Upper lobe of left lung (tissue), 6 donors: ENCODE results near the gene SLC38A3. TPM values are rescaled to one million over a fixed set of nuclear protein-coding genes. Genes with fewer than 3 reads are reported as not detected.
A peak's percentile ranks its signal among the peaks of the same experiment; 100 is the strongest.

Experiments
- ATAC-seq, 2 donors: fragments of 200-7000 bp; cut with Tn5 transposase; one replicate each; pipeline ENCODE4 v1.9.1; 2022; ENCODE audit warnings: mild to moderate bottlenecking in 2 of 2, moderate library complexity in 2 of 2; ENCODE audit not compliant: low FRiP score in 2 of 2
- DNase-seq, 2 donors: peaks; one replicate each; pipeline ENCODE4 v3.0.0-alpha.2; 2019 to 2020
- H3K27ac ChIP-seq, 4 donors: fragments of 200-600 bp; sonication (generic); one replicate each; pipeline ENCODE4 v1.5.1; 2016 to 2019
- H3K27me3 ChIP-seq, 4 donors: fragments of 200-600 bp; sonication (generic); one replicate each; pipeline ENCODE4 v1.5.1; 2017 to 2019
- H3K36me3 ChIP-seq, 4 donors: fragments of 200-600 bp; sonication (generic); one replicate each; pipeline ENCODE4 v1.5.1; 2016 to 2019
- H3K4me1 ChIP-seq, 4 donors: fragments of 200-600 bp; sonication (generic); one replicate each; pipeline ENCODE4 v1.5.1; 2018 to 2019
- H3K4me3 ChIP-seq, 4 donors: fragments of 200-600 bp; sonication (generic); one replicate each; pipeline ENCODE4 v1.5.1; 2017 to 2019; ENCODE audit warnings: mild to moderate bottlenecking in 2 of 4, moderate library complexity in 1 of 4
- H3K9me3 ChIP-seq, 4 donors: fragments of 200-600 bp; sonication (generic); one replicate each; pipeline ENCODE4 v1.5.1; 2018 to 2019
- EP300 ChIP-seq, 4 donors: sonication (generic); formaldehyde crosslinking; IDR thresholded peaks; one replicate each; pipeline ENCODE4 v1.5.1; 2017; ENCODE audit warnings: antibody characterized with exemption in 4 of 4, control low read depth in 2 of 4
- POLR2A ChIP-seq, 4 donors: fragments of 450-650 bp; IDR thresholded peaks; one replicate each; pipeline ENCODE4 v1.5.1; 2016 to 2017; ENCODE audit warnings: antibody characterized with exemption in 4 of 4, mild to moderate bottlenecking in 2 of 4
- POLR2AphosphoS5 ChIP-seq, 2 donors: sonication (generic); formaldehyde crosslinking; IDR thresholded peaks; one replicate each; pipeline ENCODE4 v1.5.1; 2017; ENCODE audit warnings: antibody characterized with exemption in 2 of 2
- WGBS, 2 donors: methylation state at CpG; one replicate each; pipeline ENCODE4 v1.1.5; 2017 to 2018; 5-methylcytosine and 5-hydroxymethylcytosine counted together
- total RNA-seq, 6 donors: library from RNA; depleted of rRNA in 4 of 6; stranded (reverse); fragments of >200 nt in 4 of 6; gene quantifications; one replicate each; pipeline versions ENCODE4 v1.1.0 to v1.2.1, GENCODE V29; 2016 to 2021
- TF ChIP-seq, protein P1 (sequence below), 6 experiments: fragments of 450-650 bp in 4 of 6; fragments of 200-600 bp in 2 of 6; sonication (generic) in 2 of 6; IDR thresholded peaks; one replicate each; pipeline ENCODE4 v1.5.1; 2016 to 2019; ENCODE audit warnings: antibody characterized with exemption in 6 of 6
- donor health status: DM: no; HTN: no; CAD: no; lungs with moderate emphysema.
- donor health status: DM: no; HTN: yes; CAD: no; lungs with severe emphysema.

Gene SLC38A3
- total RNA-seq, 6 donors from 2014 or later = 0.15 to 0.17 TPM; not detected in 4

GRCh38 chr3:50162034-50162883 is 42.8 kb upstream of the SLC38A3 start:
- Histone ChIP-seq H3K27ac (peak overlapping the region; percentile 74 to 95 (median 84)), H3K36me3 (no peaks in the 10 kb centered on the region), H3K9me3 (no peaks in the 10 kb centered on the region), H3K27me3 (no peaks in the 10 kb centered on the region), H3K4me1 (peaks cover 73 to 99% (median 89%) of the 10 kb centered on the region in 4 donors), H3K4me3 (no peak overlapping the region)
- DNase-seq = no peak
- WGBS, 2 donors = 44 to 56% methylated on average over 4 to 5 of the region's 5 CpGs
- TF ChIP-seq POLR2AphosphoS5 (IDR thresholded peaks at IDR 0.05) (peak in 1 of 2 donors; percentile 54), EP300 (IDR thresholded peaks at IDR 0.05) (peak in 1 of 4 donors; percentile 41)
- TF ChIP-seq, protein P1, sequence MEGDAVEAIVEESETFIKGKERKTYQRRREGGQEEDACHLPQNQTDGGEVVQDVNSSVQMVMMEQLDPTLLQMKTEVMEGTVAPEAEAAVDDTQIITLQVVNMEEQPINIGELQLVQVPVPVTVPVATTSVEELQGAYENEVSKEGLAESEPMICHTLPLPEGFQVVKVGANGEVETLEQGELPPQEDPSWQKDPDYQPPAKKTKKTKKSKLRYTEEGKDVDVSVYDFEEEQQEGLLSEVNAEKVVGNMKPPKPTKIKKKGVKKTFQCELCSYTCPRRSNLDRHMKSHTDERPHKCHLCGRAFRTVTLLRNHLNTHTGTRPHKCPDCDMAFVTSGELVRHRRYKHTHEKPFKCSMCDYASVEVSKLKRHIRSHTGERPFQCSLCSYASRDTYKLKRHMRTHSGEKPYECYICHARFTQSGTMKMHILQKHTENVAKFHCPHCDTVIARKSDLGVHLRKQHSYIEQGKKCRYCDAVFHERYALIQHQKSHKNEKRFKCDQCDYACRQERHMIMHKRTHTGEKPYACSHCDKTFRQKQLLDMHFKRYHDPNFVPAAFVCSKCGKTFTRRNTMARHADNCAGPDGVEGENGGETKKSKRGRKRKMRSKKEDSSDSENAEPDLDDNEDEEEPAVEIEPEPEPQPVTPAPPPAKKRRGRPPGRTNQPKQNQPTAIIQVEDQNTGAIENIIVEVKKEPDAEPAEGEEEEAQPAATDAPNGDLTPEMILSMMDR (IDR thresholded peaks at IDR 0.05) = no peak
- no peak for ATAC-seq

GRCh38 chr3:50163572-50164455 is 41.3 kb upstream of the SLC38A3 start:
- 36 to 54% methylated on average over 5 to 8 of the region's 8 CpGs for WGBS, 2 donors
- DNase-seq (peak in 1 of 2 donors; percentile 59), ATAC-seq (no peak)
- Histone ChIP-seq H3K27me3 (no peaks in the 10 kb centered on the region), H3K4me1 (peaks cover 81 to 100% (median 94%) of the 10 kb centered on the region in 4 donors), H3K27ac (peak overlapping the region; percentile 74 to 95 (median 84)), H3K9me3 (no peaks in the 10 kb centered on the region), H3K4me3 (no peak overlapping the region), H3K36me3 (no peaks in the 10 kb centered on the region)
- peak in 1 of 2 donors; percentile 36 for TF ChIP-seq POLR2AphosphoS5 (IDR thresholded peaks at IDR 0.05)
- TF ChIP-seq, protein P1 (IDR thresholded peaks at IDR 0.05) = no peak

DNA sequence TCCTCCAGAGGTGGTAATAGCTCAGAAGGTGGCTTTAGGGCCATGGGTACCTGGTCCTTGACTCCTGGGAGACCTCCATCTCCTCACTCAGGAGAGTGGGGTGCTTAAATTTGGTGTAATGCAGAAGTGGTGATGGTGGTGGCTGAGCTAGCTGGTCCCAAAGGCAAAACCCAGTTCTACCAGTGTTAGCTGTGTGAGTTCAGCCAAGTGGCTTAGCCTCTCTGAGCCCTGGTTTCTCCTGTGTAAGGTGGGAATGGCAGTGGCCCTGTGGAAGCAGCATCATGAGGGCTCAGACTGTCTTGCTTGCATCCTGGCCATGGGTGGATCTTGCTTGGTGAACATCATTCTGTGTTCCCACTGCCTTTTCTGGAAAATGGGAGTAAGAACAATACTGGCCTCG is 40.6 kb upstream of the SLC38A3 start:
- no peaks in the 10 kb centered on the region for H3K27me3 ChIP-seq
- H3K27ac ChIP-seq = peak overlapping the region; percentile 74 to 95 (median 84)
- 36 to 75% methylated on average over 1 of the region's 1 CpG for WGBS, 2 donors
- no peak for TF ChIP-seq POLR2A (IDR thresholded peaks at IDR 0.05)
- TF ChIP-seq, protein P1 (IDR thresholded peaks at IDR 0.05) = no peak
- TF ChIP-seq POLR2AphosphoS5 (IDR thresholded peaks at IDR 0.05) = no peak
- TF ChIP-seq EP300 (IDR thresholded peaks at IDR 0.05) = no peak
- peaks cover 81 to 100% (median 93%) of the 10 kb centered on the region in 4 donors for H3K4me1 ChIP-seq
- H3K4me3 ChIP-seq = no peak overlapping the region
- no peaks in the 10 kb centered on the region for H3K9me3 ChIP-seq
- DNase-seq (no peak), ATAC-seq (no peak)
- no peaks in the 10 kb centered on the region for H3K36me3 ChIP-seq

- no peak for ATAC-seq
- TF ChIP-seq, protein P1 (IDR thresholded peaks at IDR 0.05) = no peak
- TF ChIP-seq POLR2AphosphoS5 (IDR thresholded peaks at IDR 0.05) = no peak
- no peak for TF ChIP-seq POLR2A (IDR thresholded peaks at IDR 0.05)
- TF ChIP-seq EP300 (IDR thresholded peaks at IDR 0.05) = no peak
- H3K27me3 ChIP-seq = no peaks in the 10 kb centered on the region
- no peaks in the 10 kb centered on the region for H3K36me3 ChIP-seq
- no peaks in the 10 kb centered on the region for H3K9me3 ChIP-seq
- peak in 1 of 2 donors; percentile 67 for DNase-seq
- peaks cover 80 to 100% (median 94%) of the 10 kb centered on the region in 4 donors for H3K4me1 ChIP-seq
- peak overlapping the region; percentile 74 to 95 (median 84) for H3K27ac ChIP-seq
- WGBS, 2 donors = 45 to 62% methylated on average over 3 to 6 of the region's 7 CpGs
- no peak overlapping the region for H3K4me3 ChIP-seq
Observed at GRCh38 chr3:50164984-50165909, 39.8 kb upstream of the SLC38A3 start.
